Tibial nerve (tissue), 4 donors: ENCODE measurements around the gene THRAP3. TPM values are rescaled to one million over a fixed set of nuclear protein-coding genes. Genes with fewer than 3 reads are reported as not detected.
A peak's percentile ranks its signal among the peaks of the same experiment; 100 is the strongest.
"Not testable (repeated sequence)": the region's sequence is repeated elsewhere in the genome, so short reads cannot be mapped to it uniquely, and the experiment has no call there.

ENCODE experiments used
- DNase-seq, 2 donors: peaks; one replicate each; pipeline ENCODE4 v3.0.0-alpha.2; 2019; ENCODE audit warnings: low spot score in 2 of 2
- H3K27ac ChIP-seq, 4 donors: fragments of 200-600 bp; sonication (generic) in 3 of 4; one replicate each; pipeline ENCODE4 v1.5.1; 2017 to 2019; ENCODE audit warnings: mild to moderate bottlenecking in 1 of 4
- H3K27me3 ChIP-seq, 2 donors: fragments of 200-600 bp; sonication (generic) in 1 of 2; one replicate each; pipeline versions ENCODE4 v1.5.1 to v1.6.0; 2017 to 2019
- H3K36me3 ChIP-seq, 3 donors: fragments of 200-600 bp; sonication (generic); one replicate each; pipeline ENCODE4 v1.5.1; 2018 to 2019
- H3K4me1 ChIP-seq, 4 donors: fragments of 200-600 bp; sonication (generic) in 3 of 4; one replicate each; pipeline ENCODE4 v1.5.1; 2017 to 2019
- H3K4me3 ChIP-seq, 4 donors: fragments of 200-600 bp; sonication (generic) in 3 of 4; one replicate each; pipeline ENCODE4 v1.5.1; 2017 to 2019; ENCODE audit warnings: mild to moderate bottlenecking in 1 of 4, moderate library complexity in 1 of 4
- H3K9me3 ChIP-seq, 4 donors: fragments of 200-600 bp; sonication (generic) in 3 of 4; one replicate each; pipeline ENCODE4 v1.5.1; 2017 to 2019
- EP300 ChIP-seq, 2 donors: sonication (generic); formaldehyde crosslinking; IDR thresholded peaks; one replicate each; pipeline ENCODE4 v1.6.1; 2017; ENCODE audit warnings: antibody characterized with exemption in 2 of 2, mild to moderate bottlenecking in 1 of 2
- POLR2A ChIP-seq, 2 donors: fragments of 450-650 bp; IDR thresholded peaks; one replicate each; pipeline ENCODE4 v1.6.1; 2017; ENCODE audit warnings: antibody characterized with exemption in 2 of 2, mild to moderate bottlenecking in 2 of 2, moderate library complexity in 2 of 2
- WGBS, 2 donors: methylation state at CpG; one replicate each; pipeline ENCODE4 v1.1.5; 2018; 5-methylcytosine and 5-hydroxymethylcytosine counted together
- total RNA-seq, 4 donors: library from RNA; depleted of rRNA; stranded (reverse); fragments of >200 nt; gene quantifications; one replicate each; pipeline ENCODE4 v1.1.0, GENCODE V29; 2016
- TF ChIP-seq, protein P1 (sequence below), 5 experiments: fragments of 200-600 bp in 3 of 5; fragments of 450-650 bp in 2 of 5; sonication (generic) in 3 of 5; IDR thresholded peaks; one replicate each; pipeline ENCODE4 v1.5.1; 2016 to 2019; ENCODE audit warnings: antibody characterized with exemption in 5 of 5, mild to moderate bottlenecking in 3 of 5, moderate library complexity in 2 of 5

Gene THRAP3
- total RNA-seq, 4 donors from 2014 or later = 89.2 to 114 (median 97.0) TPM

DNA sequence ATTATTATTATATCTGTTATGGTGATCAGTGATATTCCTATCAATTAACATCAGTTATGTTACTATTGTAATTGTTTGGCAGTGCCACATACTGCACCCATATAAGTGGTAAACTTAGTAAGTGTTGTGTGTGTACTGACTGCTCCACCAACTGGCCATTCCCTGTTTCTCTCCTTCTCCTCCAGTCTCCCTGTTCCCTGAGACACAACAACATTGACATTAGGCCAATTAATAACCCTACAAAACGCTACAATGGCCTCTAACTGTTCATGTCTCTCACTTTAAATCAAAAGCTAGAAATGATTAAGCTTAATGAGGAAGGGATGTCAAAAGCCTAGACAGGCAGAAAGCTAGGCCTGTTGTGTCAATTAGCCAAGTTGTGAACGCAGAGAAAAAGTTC is 6.6 kb upstream of the THRAP3 start:
- DNase-seq = no peak
- Histone ChIP-seq H3K27ac (no peak overlapping the region), H3K4me3 (no peak overlapping the region), H3K27me3 (no peaks in the 10 kb centered on the region), H3K9me3 (no peaks in the 10 kb centered on the region), H3K4me1 (peaks cover 0 to 2% (median under 1%) of the 10 kb centered on the region in 4 donors), H3K36me3 (no peaks in the 10 kb centered on the region)
- 40 to 46% methylated on average over 2 of the region's 2 CpGs for WGBS, 2 donors
- TF ChIP-seq POLR2A (IDR thresholded peaks at IDR 0.05) (no peak), EP300 (IDR thresholded peaks at IDR 0.05) (no peak)
- TF ChIP-seq, protein P1, sequence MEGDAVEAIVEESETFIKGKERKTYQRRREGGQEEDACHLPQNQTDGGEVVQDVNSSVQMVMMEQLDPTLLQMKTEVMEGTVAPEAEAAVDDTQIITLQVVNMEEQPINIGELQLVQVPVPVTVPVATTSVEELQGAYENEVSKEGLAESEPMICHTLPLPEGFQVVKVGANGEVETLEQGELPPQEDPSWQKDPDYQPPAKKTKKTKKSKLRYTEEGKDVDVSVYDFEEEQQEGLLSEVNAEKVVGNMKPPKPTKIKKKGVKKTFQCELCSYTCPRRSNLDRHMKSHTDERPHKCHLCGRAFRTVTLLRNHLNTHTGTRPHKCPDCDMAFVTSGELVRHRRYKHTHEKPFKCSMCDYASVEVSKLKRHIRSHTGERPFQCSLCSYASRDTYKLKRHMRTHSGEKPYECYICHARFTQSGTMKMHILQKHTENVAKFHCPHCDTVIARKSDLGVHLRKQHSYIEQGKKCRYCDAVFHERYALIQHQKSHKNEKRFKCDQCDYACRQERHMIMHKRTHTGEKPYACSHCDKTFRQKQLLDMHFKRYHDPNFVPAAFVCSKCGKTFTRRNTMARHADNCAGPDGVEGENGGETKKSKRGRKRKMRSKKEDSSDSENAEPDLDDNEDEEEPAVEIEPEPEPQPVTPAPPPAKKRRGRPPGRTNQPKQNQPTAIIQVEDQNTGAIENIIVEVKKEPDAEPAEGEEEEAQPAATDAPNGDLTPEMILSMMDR (IDR thresholded peaks at IDR 0.05) = peak in 3 of 5 experiments; percentile 19 to 24 (median 21)

DNA sequence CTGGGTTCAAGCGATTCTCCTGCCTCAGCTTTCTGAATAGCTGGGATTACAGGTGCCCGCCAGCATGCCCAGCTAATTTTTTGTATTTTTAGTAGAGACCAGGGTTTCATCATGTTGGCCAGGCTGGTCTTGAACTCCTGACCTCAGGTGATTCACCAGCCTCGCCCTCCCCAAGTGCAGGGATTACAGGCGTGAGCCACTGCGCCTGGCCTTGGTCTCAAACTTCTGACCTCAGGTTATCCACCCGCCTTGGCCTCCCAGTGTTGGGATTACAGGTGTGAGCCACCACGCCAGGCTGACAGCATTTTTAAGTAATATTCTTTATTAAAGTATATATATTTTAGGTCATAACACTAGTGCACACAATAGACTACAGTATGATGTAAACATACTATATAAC is 2.3 kb upstream of the THRAP3 start:
- not testable (repeated sequence) for H3K27me3 ChIP-seq, H3K36me3 ChIP-seq, DNase-seq, H3K4me3 ChIP-seq, H3K9me3 ChIP-seq
- Histone ChIP-seq H3K27ac (peak overlapping the region in 1 of 4 donors; percentile 6), H3K4me1 (peaks cover 0 to 29% (median 25%) of the 10 kb centered on the region in 4 donors)
- WGBS, 2 donors = 95 to 96% methylated on average over 7 of the region's 7 CpGs

DNA sequence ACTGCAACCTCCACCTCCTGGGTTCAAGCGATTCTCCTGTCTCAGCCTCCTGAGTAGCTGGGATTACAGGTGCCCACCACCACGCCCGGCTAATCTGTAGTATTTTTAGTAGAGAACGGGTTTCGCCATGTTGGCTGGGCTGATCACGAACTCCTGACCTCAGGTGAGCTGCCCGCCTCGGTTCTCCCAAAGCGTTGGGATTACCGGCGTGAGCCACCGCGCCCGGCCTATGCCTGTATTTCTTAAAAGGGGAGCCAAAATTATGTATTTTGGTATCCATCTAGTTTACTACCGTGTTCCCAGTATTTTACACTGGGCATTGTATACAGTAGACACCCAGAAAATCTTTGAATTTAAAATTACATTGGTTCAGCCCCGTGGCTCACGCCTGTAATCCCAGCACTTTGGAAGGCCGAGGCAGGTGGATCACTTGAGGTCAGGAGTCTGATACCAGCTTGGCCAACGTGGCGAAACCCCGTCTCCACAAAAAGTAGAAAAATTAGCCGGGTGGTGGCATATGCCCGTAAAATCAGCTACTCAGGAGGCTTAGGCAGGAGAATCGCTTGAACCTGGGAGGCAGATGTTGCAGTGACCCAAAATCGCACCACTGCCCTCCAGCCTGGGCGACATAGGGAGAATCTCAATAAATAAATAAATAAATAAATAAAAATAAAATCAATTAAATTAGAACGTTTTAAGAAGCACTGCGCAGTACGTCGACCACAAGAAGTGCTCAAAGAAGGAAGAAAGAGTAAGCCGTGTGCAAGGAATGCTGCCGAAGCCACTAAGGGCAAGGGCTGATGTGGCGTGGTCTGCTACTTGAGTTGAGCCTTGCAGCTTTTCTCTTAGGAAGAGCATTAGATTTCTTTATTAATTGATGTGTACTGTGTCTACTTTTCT is 1.5 kb upstream of the THRAP3 start:
- no peaks in the 10 kb centered on the region for H3K27me3 ChIP-seq
- peaks cover 0 to 11% (median 0%) of the 10 kb centered on the region in 3 donors for H3K36me3 ChIP-seq
- TF ChIP-seq EP300 (IDR thresholded peaks at IDR 0.05) (no peak), POLR2A (IDR thresholded peaks at IDR 0.05) (no peak)
- TF ChIP-seq, protein P1 (IDR thresholded peaks at IDR 0.05) = no peak
- DNase-seq = no peak
- peak overlapping the region; percentile 91 to 99 (median 96) for H3K27ac ChIP-seq
- peak overlapping the region in 3 of 4 donors; percentile 42 to 87 (median 73) for H3K4me3 ChIP-seq
- H3K4me1 ChIP-seq = peaks cover 0 to 37% (median 26%) of the 10 kb centered on the region in 4 donors
- 82 to 84% methylated on average over 33 of the region's 33 CpGs for WGBS, 2 donors
- no peaks in the 10 kb centered on the region for H3K9me3 ChIP-seq

DNA sequence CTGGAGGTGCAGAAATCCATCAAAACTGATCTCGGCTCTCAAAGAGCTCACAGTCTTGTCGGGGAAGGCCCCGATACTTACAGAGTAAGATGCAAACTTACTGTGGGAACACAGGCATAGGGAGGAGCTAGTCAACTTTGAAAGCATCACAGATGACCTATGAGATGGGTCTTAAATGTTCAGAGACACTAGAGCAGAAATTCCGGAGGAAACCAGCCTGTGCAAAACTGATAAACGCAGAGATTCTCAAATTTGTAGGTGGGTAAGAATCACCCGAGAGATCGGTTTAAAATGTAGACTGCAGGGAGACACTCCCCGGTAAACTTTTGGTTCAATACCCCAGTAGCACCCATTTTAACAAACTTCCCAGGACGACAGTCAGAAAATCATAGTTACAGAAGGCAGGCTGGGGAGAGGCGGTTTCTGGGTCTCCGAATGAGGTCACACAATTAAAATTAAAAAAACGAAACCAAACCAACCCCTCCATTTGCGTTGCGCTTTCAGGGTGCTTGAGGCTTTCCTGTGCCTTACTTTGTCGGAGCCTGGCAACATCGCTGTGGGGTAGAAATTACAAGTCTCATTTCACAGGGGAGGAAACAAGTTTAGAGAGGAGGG is 755 bp upstream of the THRAP3 start:
- Histone ChIP-seq H3K27me3 (no peaks in the 10 kb centered on the region), H3K9me3 (no peaks in the 10 kb centered on the region), H3K27ac (peak overlapping the region; percentile 91 to 99 (median 96)), H3K4me1 (peaks cover 0 to 44% (median 26%) of the 10 kb centered on the region in 4 donors), H3K4me3 (peak overlapping the region; percentile 42 to 87 (median 76)), H3K36me3 (peaks cover 0 to 19% (median 0%) of the 10 kb centered on the region in 3 donors)
- TF ChIP-seq, protein P1 (IDR thresholded peaks at IDR 0.05) = no peak
- TF ChIP-seq EP300 (IDR thresholded peaks at IDR 0.05) = no peak
- no peak for TF ChIP-seq POLR2A (IDR thresholded peaks at IDR 0.05)
- peak in 1 of 2 donors; percentile 16 for DNase-seq
- WGBS, 2 donors = 1 to 2% methylated on average over 16 of the region's 16 CpGs

DNA sequence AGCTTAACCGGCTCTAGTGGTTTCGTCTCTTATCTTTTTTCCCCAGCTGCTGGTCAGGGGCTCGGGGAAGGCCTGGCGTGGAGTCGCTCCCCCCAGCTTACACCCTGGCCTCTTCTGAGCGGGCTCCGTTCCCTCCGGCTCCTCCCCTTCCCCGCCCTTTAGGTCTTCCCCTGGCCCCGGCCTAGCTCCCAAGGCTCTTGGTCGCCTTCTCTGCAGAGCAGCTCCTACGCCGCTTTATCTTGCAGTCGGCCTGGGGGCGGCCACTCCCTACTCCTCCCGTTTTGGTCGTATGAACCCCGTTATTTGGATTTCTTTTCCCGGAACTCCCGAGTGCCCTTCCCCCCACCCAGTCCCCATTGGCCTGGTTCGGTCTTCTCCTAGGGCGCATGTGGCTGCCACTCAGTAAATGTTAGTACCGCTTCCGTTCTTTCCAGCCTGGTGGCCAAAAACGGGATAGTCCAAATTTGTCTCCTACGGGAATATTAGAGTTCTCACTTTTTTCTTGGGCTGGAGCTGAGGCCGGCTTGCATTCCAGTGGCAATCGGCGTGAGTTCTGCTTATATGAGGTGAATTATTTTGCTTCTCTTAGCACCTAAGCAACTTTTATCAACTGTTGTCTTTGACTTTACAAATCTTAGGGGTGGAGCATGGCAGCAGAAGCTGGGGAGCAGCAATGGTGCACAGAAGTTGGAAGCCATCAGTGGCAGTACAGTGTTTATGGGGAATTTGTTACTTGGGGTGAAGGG is 467 bp downstream of the THRAP3 start:
- H3K27ac ChIP-seq = peak overlapping the region; percentile 94 to 99 (median 98)
- 0 to 1% methylated on average over 29 of the region's 29 CpGs for WGBS, 2 donors
- peak overlapping the region; percentile 73 to 93 (median 84) for H3K4me3 ChIP-seq
- DNase-seq = peak; percentile 45 to 80
- H3K9me3 ChIP-seq = no peaks in the 10 kb centered on the region
- H3K27me3 ChIP-seq = no peaks in the 10 kb centered on the region
- TF ChIP-seq, protein P1 (IDR thresholded peaks at IDR 0.05) = peak in 3 of 5 experiments; percentile 19 to 54 (median 48)
- TF ChIP-seq EP300 (IDR thresholded peaks at IDR 0.05) (no peak), POLR2A (IDR thresholded peaks at IDR 0.05) (no peak)
- H3K4me1 ChIP-seq = peaks cover 0 to 51% (median 26%) of the 10 kb centered on the region in 4 donors
- H3K36me3 ChIP-seq = peaks cover 0 to 25% (median 0%) of the 10 kb centered on the region in 3 donors
